Memory B cell (primary cell): ENCODE measurements around the gene RAPGEF6.

ENCODE experiments used
- ATAC-seq: fragments of 150-1000 bp; cut with Tn5 transposase; 2 replicates; pipeline ENCODE4 v1.10.0; 2021; ENCODE audit warnings: low read depth, mild to moderate bottlenecking, moderate library complexity
- DNase-seq, 2 donors: peaks; one replicate each; pipeline ENCODE4 v3.0.0; 2022; ENCODE audit warnings: low spot score in 2 of 2
- H3K27ac Mint-ChIP-seq: one replicate; pipeline ENCODE4 v1.8.0; 2022; ENCODE audit warnings: mild to moderate bottlenecking, moderate library complexity, mixed read lengths
- H3K27me3 Mint-ChIP-seq: one replicate; pipeline ENCODE4 v1.8.0; 2022; ENCODE audit warnings: mixed read lengths
- H3K36me3 Mint-ChIP-seq: one replicate; pipeline ENCODE4 v1.8.0; 2022; ENCODE audit warnings: mild to moderate bottlenecking, mixed read lengths
- H3K4me1 Mint-ChIP-seq: one replicate; pipeline ENCODE4 v1.8.0; 2022; ENCODE audit warnings: mixed read lengths
- H3K4me3 Mint-ChIP-seq: one replicate; pipeline ENCODE4 v1.8.0; 2022; ENCODE audit warnings: mild to moderate bottlenecking, moderate library complexity, mixed read lengths
- H3K9me3 Mint-ChIP-seq: one replicate; pipeline ENCODE4 v1.8.0; 2022; ENCODE audit warnings: mixed read lengths

The RAPGEF6 gene

GRCh38 chr5:131533836-131534235 is 101.2 kb downstream of the RAPGEF6 start:
- no peaks in the 10 kb centered on the region for H3K27me3 Mint-ChIP-seq
- ATAC-seq (no peak), DNase-seq (no peak)
- peaks cover 3% of the 10 kb centered on the region for H3K36me3 Mint-ChIP-seq
- H3K4me3 Mint-ChIP-seq = no peak overlapping the region
- H3K27ac Mint-ChIP-seq = no peak overlapping the region
- peaks cover 11% of the 10 kb centered on the region for H3K4me1 Mint-ChIP-seq
- no peaks in the 10 kb centered on the region for H3K9me3 Mint-ChIP-seq

- DNase-seq (no peak), ATAC-seq (no peak)
- H3K4me3 Mint-ChIP-seq = no peak overlapping the region
- no peaks in the 10 kb centered on the region for H3K9me3 Mint-ChIP-seq
- no peak overlapping the region for H3K27ac Mint-ChIP-seq
- H3K4me1 Mint-ChIP-seq = peaks cover 14% of the 10 kb centered on the region
- peaks cover 7% of the 10 kb centered on the region for H3K36me3 Mint-ChIP-seq
- no peaks in the 10 kb centered on the region for H3K27me3 Mint-ChIP-seq
Observed at GRCh38 chr5:131532031-131532640, 102.9 kb downstream of the RAPGEF6 start.

GRCh38 chr5:131530706-131531331 is 104.2 kb downstream of the RAPGEF6 start:
- no peak for DNase-seq
- ATAC-seq = no peak
- H3K27me3 Mint-ChIP-seq = no peaks in the 10 kb centered on the region
- H3K4me1 Mint-ChIP-seq = peaks cover 16% of the 10 kb centered on the region
- H3K4me3 Mint-ChIP-seq = no peak overlapping the region
- H3K27ac Mint-ChIP-seq = no peak overlapping the region
- peaks cover 7% of the 10 kb centered on the region for H3K36me3 Mint-ChIP-seq
- no peaks in the 10 kb centered on the region for H3K9me3 Mint-ChIP-seq

- peak overlapping the region; percentile 2 for H3K27ac Mint-ChIP-seq
- peaks cover 17% of the 10 kb centered on the region for H3K4me1 Mint-ChIP-seq
- peaks cover 6% of the 10 kb centered on the region for H3K36me3 Mint-ChIP-seq
- no peaks in the 10 kb centered on the region for H3K9me3 Mint-ChIP-seq
- no peaks in the 10 kb centered on the region for H3K27me3 Mint-ChIP-seq
- no peak for ATAC-seq
- no peak overlapping the region for H3K4me3 Mint-ChIP-seq
- no peak for DNase-seq
Observed at GRCh38 chr5:131528682-131529081, 106.3 kb downstream of the RAPGEF6 start.

- no peak overlapping the region for H3K4me3 Mint-ChIP-seq
- no peaks in the 10 kb centered on the region for H3K27me3 Mint-ChIP-seq
- no peak for ATAC-seq
- no peak overlapping the region for H3K27ac Mint-ChIP-seq
- DNase-seq = no peak
- peaks cover 23% of the 10 kb centered on the region for H3K4me1 Mint-ChIP-seq
- H3K9me3 Mint-ChIP-seq = no peaks in the 10 kb centered on the region
- peaks cover 11% of the 10 kb centered on the region for H3K36me3 Mint-ChIP-seq
Observed at GRCh38 chr5:131525805-131526204, 109.2 kb downstream of the RAPGEF6 start.

- H3K9me3 Mint-ChIP-seq = no peaks in the 10 kb centered on the region
- no peak overlapping the region for H3K4me3 Mint-ChIP-seq
- H3K4me1 Mint-ChIP-seq = peaks cover 23% of the 10 kb centered on the region
- DNase-seq = no peak
- ATAC-seq = no peak
- H3K27me3 Mint-ChIP-seq = no peaks in the 10 kb centered on the region
- H3K27ac Mint-ChIP-seq = no peak overlapping the region
- H3K36me3 Mint-ChIP-seq = peaks cover 18% of the 10 kb centered on the region
Observed at GRCh38 chr5:131524431-131524830, 110.6 kb downstream of the RAPGEF6 start.

- H3K4me1 Mint-ChIP-seq = peaks cover 21% of the 10 kb centered on the region
- DNase-seq (no peak), ATAC-seq (no peak)
- H3K36me3 Mint-ChIP-seq = peaks cover 15% of the 10 kb centered on the region
- peak overlapping the region; percentile 18 for H3K27ac Mint-ChIP-seq
- H3K9me3 Mint-ChIP-seq = no peaks in the 10 kb centered on the region
- no peaks in the 10 kb centered on the region for H3K27me3 Mint-ChIP-seq
- no peak overlapping the region for H3K4me3 Mint-ChIP-seq
Observed at GRCh38 chr5:131523500-131524185, 111.4 kb downstream of the RAPGEF6 start.

GRCh38 chr5:131521252-131521651 is 113.8 kb downstream of the RAPGEF6 start:
- ATAC-seq = no peak
- Mint-ChIP-seq H3K4me1 (peaks cover 13% of the 10 kb centered on the region), H3K27me3 (no peaks in the 10 kb centered on the region), H3K27ac (no peak overlapping the region), H3K9me3 (no peaks in the 10 kb centered on the region), H3K36me3 (peaks cover 21% of the 10 kb centered on the region), H3K4me3 (no peak overlapping the region)
- no peak for DNase-seq

- DNase-seq (no peak), ATAC-seq (no peak)
- Mint-ChIP-seq H3K9me3 (no peaks in the 10 kb centered on the region), H3K4me1 (peaks cover 17% of the 10 kb centered on the region), H3K36me3 (peaks cover 22% of the 10 kb centered on the region), H3K27ac (peak overlapping the region; percentile 86), H3K27me3 (no peaks in the 10 kb centered on the region), H3K4me3 (no peak overlapping the region)
Observed at GRCh38 chr5:131515348-131515747, 119.7 kb downstream of the RAPGEF6 start.

- Mint-ChIP-seq H3K27ac (peak overlapping the region; percentile 86), H3K4me1 (peaks cover 17% of the 10 kb centered on the region), H3K36me3 (peaks cover 23% of the 10 kb centered on the region), H3K9me3 (no peaks in the 10 kb centered on the region), H3K27me3 (no peaks in the 10 kb centered on the region), H3K4me3 (peak overlapping the region; percentile 56)
- ATAC-seq (peak; percentile 87), DNase-seq (peak in 1 of 2 donors; percentile 1)
Observed at GRCh38 chr5:131514316-131515283, 120.4 kb downstream of the RAPGEF6 start.

GRCh38 chr5:131513780-131514179 is 121.2 kb downstream of the RAPGEF6 start:
- Mint-ChIP-seq H3K4me3 (no peak overlapping the region), H3K36me3 (peaks cover 21% of the 10 kb centered on the region), H3K27ac (peak overlapping the region; percentile 32), H3K27me3 (no peaks in the 10 kb centered on the region), H3K9me3 (no peaks in the 10 kb centered on the region), H3K4me1 (peaks cover 17% of the 10 kb centered on the region)
- ATAC-seq (no peak), DNase-seq (no peak)

GRCh38 chr5:131511934-131512333 is 123.1 kb downstream of the RAPGEF6 start:
- no peak for ATAC-seq
- peaks cover 17% of the 10 kb centered on the region for H3K4me1 Mint-ChIP-seq
- DNase-seq = no peak
- H3K27me3 Mint-ChIP-seq = no peaks in the 10 kb centered on the region
- H3K27ac Mint-ChIP-seq = peak overlapping the region; percentile 67
- H3K4me3 Mint-ChIP-seq = no peak overlapping the region
- peaks cover 17% of the 10 kb centered on the region for H3K36me3 Mint-ChIP-seq
- H3K9me3 Mint-ChIP-seq = no peaks in the 10 kb centered on the region

- peaks cover 10% of the 10 kb centered on the region for H3K36me3 Mint-ChIP-seq
- DNase-seq = no peak
- no peaks in the 10 kb centered on the region for H3K9me3 Mint-ChIP-seq
- no peak overlapping the region for H3K27ac Mint-ChIP-seq
- H3K27me3 Mint-ChIP-seq = no peaks in the 10 kb centered on the region
- ATAC-seq = no peak
- H3K4me3 Mint-ChIP-seq = no peak overlapping the region
- peaks cover 8% of the 10 kb centered on the region for H3K4me1 Mint-ChIP-seq
Observed at GRCh38 chr5:131509801-131510200, 125.2 kb downstream of the RAPGEF6 start.
